ENCODE data around the gene INTS11. TPM values are rescaled to one million over a fixed set of nuclear protein-coding genes. Genes with fewer than 3 reads are reported as not detected.

INTS11 gene
- total and polyA plus RNA-seq, 2 donors (not counting 1 experiment from before 2014, with no cell fraction given) = 149 to 245 TPM

DNA sequence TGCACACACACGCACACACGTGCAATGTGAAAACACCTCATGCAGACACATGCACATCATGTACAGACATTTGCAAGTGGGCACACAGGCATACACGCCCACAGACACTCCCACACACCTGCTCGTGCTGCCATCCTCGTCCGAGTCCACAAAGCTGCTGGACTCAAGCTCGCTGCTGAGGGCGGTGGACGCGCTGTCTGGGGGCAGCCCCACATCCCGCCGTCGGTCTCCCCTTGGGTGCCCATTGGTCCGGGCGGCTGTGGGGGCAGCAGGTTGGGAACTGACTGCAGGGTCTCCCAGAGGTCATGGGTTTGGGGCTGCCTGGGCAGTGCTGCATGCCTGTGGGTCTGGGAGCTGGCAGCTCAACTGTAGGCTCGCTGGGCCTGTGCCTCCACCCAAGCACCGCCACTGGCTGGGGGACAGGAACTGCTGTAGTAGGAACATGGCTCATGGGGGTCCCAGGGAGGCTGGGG, 17.1 kb upstream of the INTS11 start:
- ATAC-seq (ENCODE audit: low read depth) = no peak
- no peak overlapping the region for H3K27ac Mint-ChIP-seq
- peaks cover 0 to 7% (median 0%) of the 10 kb centered on the region in 3 donors for H3K9me3 ChIP-seq (ENCODE audit: control extremely low read depth in 1 of 3, control insufficient read depth in 2 of 3, insufficient read depth in 1 of 3, low read length in 2 of 3)
- no peak for TF ChIP-seq EZH2 (IDR thresholded peaks at IDR 0.05; ENCODE audit: borderline replicate concordance, insufficient read depth, low read depth, low read length, poor library complexity, severe bottlenecking)
- H4K20me1 ChIP-seq (ENCODE audit: control insufficient read depth, insufficient read depth, low read length, poor library complexity, severe bottlenecking) = peaks cover 31% of the 10 kb centered on the region
- intact Hi-C loops (cut with micrococcal nuclease) = no loop called here
- no peak overlapping the region for H3K4me2 ChIP-seq (replicated peaks; ENCODE audit: low read depth, low read length, poor library complexity, severe bottlenecking)
- H3K4me3 ChIP-seq (ENCODE audit: control extremely low read depth in 1 of 5, extremely low read depth in 1 of 5, insufficient read depth in 1 of 5, low read depth in 2 of 5, low read length in 4 of 5) = no peak overlapping the region
- no peak overlapping the region for H3K27ac ChIP-seq (ENCODE audit: low read length in 2 of 2)
- H3K4me1 ChIP-seq (ENCODE audit: control insufficient read depth in 2 of 2, insufficient read depth in 2 of 2, low read length in 2 of 2) = no peaks in the 10 kb centered on the region
- no peak overlapping the region for H3K9ac ChIP-seq (ENCODE audit: low read length)
- peaks cover 15% of the 10 kb centered on the region for H3K79me2 ChIP-seq (ENCODE audit: control insufficient read depth, insufficient read depth, low read length)
- POLR2A ChIA-PET = no interaction called here
- peaks cover 0 to 12% of the 10 kb centered on the region in 2 experiments for H3K36me3 ChIP-seq (replicated peaks in 1 of 2; ENCODE audit: control extremely low read depth in 1 of 2, control insufficient read depth in 1 of 2, extremely low read depth in 1 of 2, insufficient read depth in 2 of 2, low read length in 1 of 2)
- 95% methylated on average over 17 of the region's 17 CpGs for WGBS (ENCODE audit: insufficient coverage)
- no peak for DNase-seq
- no peaks in the 10 kb centered on the region for H3K9me3 Mint-ChIP-seq (ENCODE audit: insufficient read depth)
- no peaks in the 10 kb centered on the region for H3K27me3 ChIP-seq (replicated peaks in 1 of 4; ENCODE audit: control extremely low read depth in 1 of 4, control insufficient read depth in 3 of 4, insufficient read depth in 4 of 4, low read length in 3 of 4)
- H3K4me1 Mint-ChIP-seq = no peaks in the 10 kb centered on the region
- no peak overlapping the region for H3K4me3 Mint-ChIP-seq
- no peak overlapping the region for H2AFZ ChIP-seq (ENCODE audit: insufficient read depth, low read depth, low read length, poor library complexity, severe bottlenecking)
- CTCF ChIA-PET = no interaction called here
- H3K27me3 Mint-ChIP-seq = no peaks in the 10 kb centered on the region

DNA sequence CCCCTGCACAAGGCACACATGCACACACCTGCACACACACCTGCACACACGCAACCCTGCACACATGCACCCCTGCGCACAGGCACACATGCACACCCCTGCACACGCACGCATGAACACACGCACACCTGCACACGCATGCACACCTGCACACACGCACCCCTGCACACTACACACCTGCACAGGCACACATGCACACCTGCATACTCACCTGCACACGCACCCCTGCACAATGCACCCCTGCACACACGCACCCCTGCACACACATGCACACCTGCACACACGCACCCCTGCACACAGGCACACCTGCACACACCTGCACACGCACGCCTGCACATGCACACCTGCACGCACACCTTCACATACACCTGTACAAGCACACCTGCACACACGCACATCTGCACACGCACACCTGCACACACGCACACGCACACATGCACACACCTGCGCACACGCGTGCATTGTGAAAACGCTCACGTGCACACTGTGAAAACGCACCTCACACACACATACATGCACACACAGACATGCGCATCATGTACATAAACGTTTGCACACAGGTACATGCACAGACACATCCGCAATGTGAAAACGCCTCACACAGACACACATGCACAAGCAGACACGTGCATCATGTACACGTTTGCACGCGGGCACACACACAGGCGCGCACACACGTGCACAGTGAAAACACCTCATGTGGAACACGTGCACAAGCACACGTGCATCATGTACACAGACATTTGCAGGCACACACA, 16.5 kb upstream of the INTS11 start:
- peaks cover 0 to 12% of the 10 kb centered on the region in 2 experiments for H3K36me3 ChIP-seq (replicated peaks in 1 of 2; ENCODE audit: control extremely low read depth in 1 of 2, control insufficient read depth in 1 of 2, extremely low read depth in 1 of 2, insufficient read depth in 2 of 2, low read length in 1 of 2)
- Mint-ChIP-seq H3K27ac (no peak overlapping the region), H3K4me1 (no peaks in the 10 kb centered on the region), H3K4me3 (no peak overlapping the region), H3K27me3 (no peaks in the 10 kb centered on the region), H3K9me3 (ENCODE audit: insufficient read depth) (no peaks in the 10 kb centered on the region)
- H3K9ac ChIP-seq (ENCODE audit: low read length) = no peak overlapping the region
- no peaks in the 10 kb centered on the region for H3K4me1 ChIP-seq (ENCODE audit: control insufficient read depth in 2 of 2, insufficient read depth in 2 of 2, low read length in 2 of 2)
- peaks cover 25% of the 10 kb centered on the region for H4K20me1 ChIP-seq (ENCODE audit: control insufficient read depth, insufficient read depth, low read length, poor library complexity, severe bottlenecking)
- DNase-seq = no peak
- H3K79me2 ChIP-seq (ENCODE audit: control insufficient read depth, insufficient read depth, low read length) = peaks cover 9% of the 10 kb centered on the region
- H3K27me3 ChIP-seq (replicated peaks in 1 of 4; ENCODE audit: control extremely low read depth in 1 of 4, control insufficient read depth in 3 of 4, insufficient read depth in 4 of 4, low read length in 3 of 4) = no peaks in the 10 kb centered on the region
- TF ChIP-seq, protein P1, sequence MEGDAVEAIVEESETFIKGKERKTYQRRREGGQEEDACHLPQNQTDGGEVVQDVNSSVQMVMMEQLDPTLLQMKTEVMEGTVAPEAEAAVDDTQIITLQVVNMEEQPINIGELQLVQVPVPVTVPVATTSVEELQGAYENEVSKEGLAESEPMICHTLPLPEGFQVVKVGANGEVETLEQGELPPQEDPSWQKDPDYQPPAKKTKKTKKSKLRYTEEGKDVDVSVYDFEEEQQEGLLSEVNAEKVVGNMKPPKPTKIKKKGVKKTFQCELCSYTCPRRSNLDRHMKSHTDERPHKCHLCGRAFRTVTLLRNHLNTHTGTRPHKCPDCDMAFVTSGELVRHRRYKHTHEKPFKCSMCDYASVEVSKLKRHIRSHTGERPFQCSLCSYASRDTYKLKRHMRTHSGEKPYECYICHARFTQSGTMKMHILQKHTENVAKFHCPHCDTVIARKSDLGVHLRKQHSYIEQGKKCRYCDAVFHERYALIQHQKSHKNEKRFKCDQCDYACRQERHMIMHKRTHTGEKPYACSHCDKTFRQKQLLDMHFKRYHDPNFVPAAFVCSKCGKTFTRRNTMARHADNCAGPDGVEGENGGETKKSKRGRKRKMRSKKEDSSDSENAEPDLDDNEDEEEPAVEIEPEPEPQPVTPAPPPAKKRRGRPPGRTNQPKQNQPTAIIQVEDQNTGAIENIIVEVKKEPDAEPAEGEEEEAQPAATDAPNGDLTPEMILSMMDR (IDR thresholded peaks at IDR 0.05) = no peak
- TF ChIP-seq EZH2 (IDR thresholded peaks at IDR 0.05; ENCODE audit: borderline replicate concordance, insufficient read depth, low read depth, low read length, poor library complexity, severe bottlenecking) = no peak
- H3K4me2 ChIP-seq (replicated peaks; ENCODE audit: low read depth, low read length, poor library complexity, severe bottlenecking) = no peak overlapping the region
- WGBS (ENCODE audit: insufficient coverage) = 95% methylated on average over 35 of the region's 36 CpGs
- H2AFZ ChIP-seq (ENCODE audit: insufficient read depth, low read depth, low read length, poor library complexity, severe bottlenecking) = no peak overlapping the region
- CTCF ChIA-PET = no interaction called here
- intact Hi-C loops (cut with micrococcal nuclease) = no loop called here
- no peak for ATAC-seq (ENCODE audit: low read depth)
- peaks cover 0 to 7% (median 0%) of the 10 kb centered on the region in 3 donors for H3K9me3 ChIP-seq (ENCODE audit: control extremely low read depth in 1 of 3, control insufficient read depth in 2 of 3, insufficient read depth in 1 of 3, low read length in 2 of 3)
- H3K4me3 ChIP-seq (ENCODE audit: control extremely low read depth in 1 of 5, extremely low read depth in 1 of 5, insufficient read depth in 1 of 5, low read depth in 2 of 5, low read length in 4 of 5) = no peak overlapping the region
- H3K27ac ChIP-seq (ENCODE audit: low read length in 2 of 2) = no peak overlapping the region
- POLR2A ChIA-PET = no interaction called here
